WTC11 (cell line): ENCODE results near the gene UVRAG. TPM values are rescaled to one million over a fixed set of nuclear protein-coding genes. Genes with fewer than 3 reads are reported as not detected.

ENCODE experiments used
- ATAC-seq: fragments of 200-7000 bp; cut with Tn5 transposase; 2 replicates; pipeline ENCODE4 v1.10.0; 2021; ENCODE audit warnings: mild to moderate bottlenecking, moderate library complexity
- CTCF ChIA-PET: fragments of 300-600 bp; sonication (Branson Sonifier 250); formaldehyde crosslinking; loops from one replicate; lab custom pipeline; 2021; ENCODE audit warnings: antibody characterized with exemption; lab: Charles Lee
- POLR2A ChIA-PET: fragments of 350-600 bp; sonication (Branson Sonifier 250); formaldehyde crosslinking; loops from one replicate; lab custom pipeline; 2021; ENCODE audit warnings: antibody characterized with exemption; lab: Charles Lee
- DNase-seq: peaks from one replicate; pipeline ENCODE4 v3.0.0; 2021; ENCODE audit warnings: low spot score
- H3K27ac Mint-ChIP-seq: 2 replicates; pipeline ENCODE4 v1.8.0; 2021; ENCODE audit warnings: mixed read lengths
- H3K27me3 Mint-ChIP-seq: 2 replicates; pipeline ENCODE4 v1.8.0; 2021; ENCODE audit warnings: low read depth, mild to moderate bottlenecking, moderate library complexity, mixed read lengths
- H3K36me3 Mint-ChIP-seq: 2 replicates; pipeline ENCODE4 v1.8.0; 2021; ENCODE audit warnings: mixed read lengths
- H3K4me1 Mint-ChIP-seq: 2 replicates; pipeline ENCODE4 v1.8.0; 2022; ENCODE audit warnings: mixed read lengths
- H3K4me3 Mint-ChIP-seq: 2 replicates; pipeline ENCODE4 v1.8.0; 2021; ENCODE audit warnings: mild to moderate bottlenecking, moderate library complexity, mixed read lengths
- H3K9me3 Mint-ChIP-seq: 2 replicates; pipeline ENCODE4 v1.8.0; 2021; ENCODE audit warnings: mixed read lengths
- CBFB ChIP-seq: sonication (generic); formaldehyde crosslinking; IDR thresholded peaks from 2 replicates; pipeline ENCODE4 v1.8.1; 2022; ENCODE audit warnings: mild to moderate bottlenecking, low read depth, missing genetic modification reagents
- ESRRA ChIP-seq: sonication (generic); formaldehyde crosslinking; IDR thresholded peaks from 2 replicates; pipeline ENCODE4 v1.8.1; 2022; ENCODE audit warnings: mild to moderate bottlenecking, missing genetic modification reagents, borderline replicate concordance
- MXD4 ChIP-seq: fragments of 250-450 bp; sonication (Bioruptor Pico); IDR thresholded peaks from 2 replicates; pipeline ENCODE4 v1.8.0; 2021; ENCODE audit warnings: mild to moderate bottlenecking, moderate library complexity, borderline replicate concordance
- NR1H2 ChIP-seq: sonication (generic); formaldehyde crosslinking; IDR thresholded peaks from 2 replicates; pipeline ENCODE4 v1.9.0; 2021; ENCODE audit warnings: mild to moderate bottlenecking, moderate library complexity, missing genetic modification reagents
- NR2C2 ChIP-seq: sonication (generic); formaldehyde crosslinking; IDR thresholded peaks from 2 replicates; pipeline ENCODE4 v1.8.0; 2022; ENCODE audit warnings: mild to moderate bottlenecking, missing genetic modification reagents
- NR3C1 ChIP-seq: sonication (generic); formaldehyde crosslinking; conservative IDR thresholded peaks from 2 replicates; pipeline ENCODE4 v1.8.1; 2023; ENCODE audit warnings: low read depth, mild to moderate bottlenecking, missing genetic modification reagents
- RELA ChIP-seq: sonication (generic); formaldehyde crosslinking; IDR thresholded peaks from 2 replicates; pipeline ENCODE4 v1.8.1; 2022; ENCODE audit warnings: missing genetic modification reagents, mild to moderate bottlenecking, borderline replicate concordance
- RORB ChIP-seq: fragments of 250-450 bp; sonication (Bioruptor Pico); IDR thresholded peaks from 2 replicates; pipeline ENCODE4 v1.9.0; 2021; ENCODE audit warnings: mild to moderate bottlenecking
- SMAD3 ChIP-seq: sonication (generic); formaldehyde crosslinking; IDR thresholded peaks from 2 replicates; pipeline ENCODE4 v1.8.0; 2022; ENCODE audit warnings: missing genetic modification reagents, mild to moderate bottlenecking, borderline replicate concordance
- SP1 ChIP-seq: sonication (generic); formaldehyde crosslinking; conservative IDR thresholded peaks from 2 replicates; pipeline ENCODE4 v1.8.1; 2022; ENCODE audit warnings: missing genetic modification reagents
- TCF7 ChIP-seq: sonication (generic); formaldehyde crosslinking; IDR thresholded peaks from 2 replicates; pipeline ENCODE4 v1.8.0; 2022; ENCODE audit warnings: mild to moderate bottlenecking, low read depth, missing genetic modification reagents, moderate library complexity
- TEAD4 ChIP-seq: sonication (generic); formaldehyde crosslinking; IDR thresholded peaks from 2 replicates; pipeline ENCODE4 v1.8.0; 2022; ENCODE audit warnings: mild to moderate bottlenecking, missing genetic modification reagents
- TP53 ChIP-seq: sonication (generic); formaldehyde crosslinking; IDR thresholded peaks from 2 replicates; pipeline ENCODE4 v1.8.1; 2023; ENCODE audit warnings: mild to moderate bottlenecking, missing genetic modification reagents
- USF1 ChIP-seq: sonication (generic); formaldehyde crosslinking; IDR thresholded peaks from 2 replicates; pipeline ENCODE4 v1.8.0; 2022; ENCODE audit warnings: mild to moderate bottlenecking, missing genetic modification reagents
- ZMAT4 ChIP-seq: fragments of 250-450 bp; sonication (Bioruptor Pico); IDR thresholded peaks from 2 replicates; pipeline ENCODE4 v1.9.0; 2021; ENCODE audit warnings: mild to moderate bottlenecking
- ZNF121 ChIP-seq: sonication (generic); formaldehyde crosslinking; IDR thresholded peaks from 2 replicates; pipeline ENCODE4 v1.8.0; 2023; ENCODE audit warnings: missing genetic modification reagents
- ZNF263 ChIP-seq: sonication (generic); formaldehyde crosslinking; IDR thresholded peaks from 2 replicates; pipeline ENCODE4 v1.8.1; 2022; ENCODE audit warnings: low read depth, mild to moderate bottlenecking, moderate library complexity, missing genetic modification reagents
- ZNF423 ChIP-seq: fragments of 250-450 bp; sonication (Bioruptor Pico); IDR thresholded peaks from 2 replicates; pipeline ENCODE4 v2.1.2; 2022; ENCODE audit warnings: mild to moderate bottlenecking, moderate library complexity
- ZNF671 ChIP-seq: fragments of 250-450 bp; sonication (Bioruptor Pico); IDR thresholded peaks from 2 replicates; pipeline ENCODE4 v1.8.0; 2021; ENCODE audit warnings: mild to moderate bottlenecking
- total RNA-seq: library from RNA; stranded (reverse); gene quantifications from 3 replicates; pipeline ENCODE4 v1.2.3, GENCODE V29; 2021
- TF ChIP-seq, protein P1 (sequence below): sonication (generic); formaldehyde crosslinking; IDR thresholded peaks from 2 replicates; pipeline ENCODE4 v1.8.1; 2022; ENCODE audit warnings: low read depth, mild to moderate bottlenecking, moderate library complexity, missing genetic modification reagents, borderline replicate concordance
- TF ChIP-seq, protein P2 (sequence below): sonication (generic); formaldehyde crosslinking; IDR thresholded peaks from 2 replicates; pipeline ENCODE4 v1.8.1; 2023; ENCODE audit warnings: mild to moderate bottlenecking, missing genetic modification reagents, moderate library complexity
- TF ChIP-seq, protein P3 (sequence below): sonication (generic); formaldehyde crosslinking; IDR thresholded peaks from 2 replicates; pipeline ENCODE4 v1.8.0; 2022; ENCODE audit warnings: mild to moderate bottlenecking, missing genetic modification reagents
- TF ChIP-seq, protein P4 (sequence below): fragments of 250-450 bp; sonication (Bioruptor Pico); conservative IDR thresholded peaks from 2 replicates; pipeline ENCODE4 v1.9.0; 2021; ENCODE audit warnings: mild to moderate bottlenecking
- TF ChIP-seq, protein P5 (sequence below): sonication (generic); formaldehyde crosslinking; IDR thresholded peaks from 2 replicates; pipeline ENCODE4 v1.8.0; 2022; ENCODE audit warnings: mild to moderate bottlenecking, missing genetic modification reagents
- TF ChIP-seq, protein P6 (sequence below): sonication (generic); formaldehyde crosslinking; conservative IDR thresholded peaks from 2 replicates; pipeline ENCODE4 v1.8.1; 2022; ENCODE audit warnings: mild to moderate bottlenecking, missing genetic modification reagents

Gene UVRAG
- total RNA-seq, 1 experiment from 2014 or later = 14.5 TPM

- no peaks in the 10 kb centered on the region for H3K36me3 Mint-ChIP-seq
- DNase-seq = no peak
- TF ChIP-seq RORB (CRISPR knock-in tag) = no peak
- TF ChIP-seq SMAD3 (CRISPR knock-in tag) = no peak
- no peak for TF ChIP-seq USF1 (CRISPR knock-in tag)
- TF ChIP-seq, protein P1, sequence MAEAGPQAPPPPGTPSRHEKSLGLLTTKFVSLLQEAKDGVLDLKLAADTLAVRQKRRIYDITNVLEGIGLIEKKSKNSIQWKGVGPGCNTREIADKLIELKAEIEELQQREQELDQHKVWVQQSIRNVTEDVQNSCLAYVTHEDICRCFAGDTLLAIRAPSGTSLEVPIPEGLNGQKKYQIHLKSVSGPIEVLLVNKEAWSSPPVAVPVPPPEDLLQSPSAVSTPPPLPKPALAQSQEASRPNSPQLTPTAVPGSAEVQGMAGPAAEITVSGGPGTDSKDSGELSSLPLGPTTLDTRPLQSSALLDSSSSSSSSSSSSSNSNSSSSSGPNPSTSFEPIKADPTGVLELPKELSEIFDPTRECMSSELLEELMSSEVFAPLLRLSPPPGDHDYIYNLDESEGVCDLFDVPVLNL (CRISPR knock-in tag) = no peak
- no peak for TF ChIP-seq NR2C2 (CRISPR knock-in tag)
- no peak for TF ChIP-seq ZNF121
- TF ChIP-seq MXD4 (CRISPR knock-in tag) = no peak
- TF ChIP-seq, protein P2, sequence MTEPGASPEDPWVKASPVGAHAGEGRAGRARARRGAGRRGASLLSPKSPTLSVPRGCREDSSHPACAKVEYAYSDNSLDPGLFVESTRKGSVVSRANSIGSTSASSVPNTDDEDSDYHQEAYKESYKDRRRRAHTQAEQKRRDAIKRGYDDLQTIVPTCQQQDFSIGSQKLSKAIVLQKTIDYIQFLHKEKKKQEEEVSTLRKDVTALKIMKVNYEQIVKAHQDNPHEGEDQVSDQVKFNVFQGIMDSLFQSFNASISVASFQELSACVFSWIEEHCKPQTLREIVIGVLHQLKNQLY (CRISPR knock-in tag) = no peak
- no peak for TF ChIP-seq ZNF423
- no peak for TF ChIP-seq ZNF263
- TF ChIP-seq SP1 = no peak
- no peak for TF ChIP-seq TEAD4 (CRISPR knock-in tag)
- no peak for TF ChIP-seq RELA (CRISPR knock-in tag)
- TF ChIP-seq NR3C1 (CRISPR knock-in tag) = no peak
- TF ChIP-seq, all 79 proteins: peak for 0
- POLR2A ChIA-PET = no interaction called here
- Mint-ChIP-seq H3K27ac (no peak overlapping the region), H3K27me3 (no peaks in the 10 kb centered on the region), H3K9me3 (no peaks in the 10 kb centered on the region), H3K4me3 (no peak overlapping the region), H3K4me1 (no peaks in the 10 kb centered on the region)
- CTCF ChIA-PET = interaction anchor here (2.4 kb wide), 1 partner anchor 37 kb away, joined by 10 read pairs; no protein-coding TSS in a partner anchor
- no peak for ATAC-seq
Measured at GRCh38 chr11:76115555-76115954, 300.5 kb downstream of the UVRAG start.

DNA sequence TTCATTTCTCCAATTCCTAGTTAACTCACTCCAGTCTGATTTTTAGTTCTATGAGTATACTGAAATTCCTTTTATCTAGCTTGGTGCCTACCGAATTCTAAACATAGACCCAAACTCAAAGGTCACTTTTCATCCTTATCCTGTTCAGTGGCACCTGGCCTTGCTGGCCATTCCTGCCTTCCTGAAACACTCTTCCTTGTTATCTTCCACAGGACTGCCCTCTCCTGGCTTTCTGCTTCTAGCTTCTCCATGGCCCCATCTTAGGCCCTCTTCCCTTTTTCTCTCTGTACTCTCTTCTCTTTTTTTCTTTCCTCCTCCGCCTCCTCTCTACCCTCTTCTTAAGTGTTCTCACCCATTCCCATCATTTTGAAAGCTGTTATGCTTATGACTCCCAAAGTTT lies 304.0 kb downstream of the UVRAG start:
- no peak for ATAC-seq
- no peak overlapping the region for H3K4me3 Mint-ChIP-seq

More for the DNA sequence above, 304.0 kb downstream of the UVRAG start:
- Mint-ChIP-seq H3K9me3 (no peaks in the 10 kb centered on the region), H3K4me1 (peaks cover 7% of the 10 kb centered on the region), H3K27me3 (no peaks in the 10 kb centered on the region), H3K36me3 (no peaks in the 10 kb centered on the region), H3K27ac (no peak overlapping the region)
- TF ChIP-seq, protein P3, sequence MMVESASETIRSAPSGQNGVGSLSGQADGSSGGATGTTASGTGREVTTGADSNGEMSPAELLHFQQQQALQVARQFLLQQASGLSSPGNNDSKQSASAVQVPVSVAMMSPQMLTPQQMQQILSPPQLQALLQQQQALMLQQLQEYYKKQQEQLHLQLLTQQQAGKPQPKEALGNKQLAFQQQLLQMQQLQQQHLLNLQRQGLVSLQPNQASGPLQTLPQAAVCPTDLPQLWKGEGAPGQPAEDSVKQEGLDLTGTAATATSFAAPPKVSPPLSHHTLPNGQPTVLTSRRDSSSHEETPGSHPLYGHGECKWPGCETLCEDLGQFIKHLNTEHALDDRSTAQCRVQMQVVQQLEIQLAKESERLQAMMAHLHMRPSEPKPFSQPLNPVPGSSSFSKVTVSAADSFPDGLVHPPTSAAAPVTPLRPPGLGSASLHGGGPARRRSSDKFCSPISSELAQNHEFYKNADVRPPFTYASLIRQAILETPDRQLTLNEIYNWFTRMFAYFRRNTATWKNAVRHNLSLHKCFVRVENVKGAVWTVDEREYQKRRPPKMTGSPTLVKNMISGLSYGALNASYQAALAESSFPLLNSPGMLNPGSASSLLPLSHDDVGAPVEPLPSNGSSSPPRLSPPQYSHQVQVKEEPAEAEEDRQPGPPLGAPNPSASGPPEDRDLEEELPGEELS = no peak
- TF ChIP-seq NR1H2 (no peak), TP53 (no peak), ZNF671 (CRISPR knock-in tag) (no peak), ZMAT4 (CRISPR knock-in tag) (no peak), TCF7 (CRISPR knock-in tag) (no peak), ESRRA (CRISPR knock-in tag) (no peak), CBFB (no peak), ZNF263 (no peak)
- TF ChIP-seq, protein P4, sequence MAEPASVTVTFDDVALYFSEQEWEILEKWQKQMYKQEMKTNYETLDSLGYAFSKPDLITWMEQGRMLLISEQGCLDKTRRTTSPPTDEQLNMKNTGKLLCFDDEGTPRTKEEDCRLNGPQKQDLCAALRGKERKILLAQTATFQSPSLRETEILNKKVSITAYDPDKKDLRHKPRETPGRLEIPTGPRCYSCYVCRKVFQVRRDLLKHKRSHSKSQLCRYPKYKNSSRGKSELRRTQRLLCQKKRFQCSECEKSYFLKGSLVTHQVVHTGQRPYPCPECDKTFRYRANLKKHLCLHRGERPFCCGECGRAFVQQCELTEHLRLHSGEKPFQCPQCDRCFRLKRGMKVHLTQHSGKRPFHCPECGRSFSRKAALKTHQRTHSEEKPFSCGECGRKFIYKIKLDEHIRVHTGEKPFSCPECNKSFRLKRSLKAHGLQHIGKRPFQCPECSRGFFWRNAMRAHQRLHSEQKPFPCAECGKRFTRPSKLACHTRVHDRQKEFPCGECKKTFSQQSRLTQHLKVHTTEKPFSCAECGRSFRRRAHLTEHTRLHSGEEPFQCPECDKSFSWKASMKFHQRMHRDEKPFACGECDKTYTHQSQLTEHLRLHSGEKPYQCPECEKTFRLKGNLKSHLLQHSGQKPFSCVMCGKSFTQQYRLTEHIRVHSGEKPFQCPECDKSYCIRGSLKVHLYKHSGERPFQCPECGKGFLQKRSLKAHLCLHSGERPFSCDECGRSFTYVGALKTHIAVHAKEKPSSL (CRISPR knock-in tag) = no peak
- TF ChIP-seq, protein P5, sequence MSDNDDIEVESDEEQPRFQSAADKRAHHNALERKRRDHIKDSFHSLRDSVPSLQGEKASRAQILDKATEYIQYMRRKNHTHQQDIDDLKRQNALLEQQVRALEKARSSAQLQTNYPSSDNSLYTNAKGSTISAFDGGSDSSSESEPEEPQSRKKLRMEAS (CRISPR knock-in tag) = no peak
- TF ChIP-seq, protein P6, sequence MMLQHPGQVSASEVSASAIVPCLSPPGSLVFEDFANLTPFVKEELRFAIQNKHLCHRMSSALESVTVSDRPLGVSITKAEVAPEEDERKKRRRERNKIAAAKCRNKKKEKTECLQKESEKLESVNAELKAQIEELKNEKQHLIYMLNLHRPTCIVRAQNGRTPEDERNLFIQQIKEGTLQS (CRISPR knock-in tag) = no peak
- CTCF ChIA-PET = interaction anchor here (0.6 to 3.8 kb wide), 5 partner anchors 15 to 222 kb away, joined by 3 to 31 read pairs (median 5); no protein-coding TSS in a partner anchor
- POLR2A ChIA-PET = no interaction called here
- DNase-seq = no peak
